ENCODE results near the gene TNFRSF6B. TPM values are rescaled to one million over a fixed set of nuclear protein-coding genes. Genes with fewer than 3 reads are reported as not detected.

Gene TNFRSF6B
- polyA plus RNA-seq, 1 of the 3 experiments (the other 2 are of a cell fraction) = 9.4 TPM

- Histone ChIP-seq H3K4me1 (ENCODE audit: control insufficient read depth in 1 of 2, insufficient read depth in 2 of 2, low read depth in 1 of 2, low read length in 1 of 2) (peaks cover 0 to 14% of the 10 kb centered on the region in 2 experiments; a peak in 1 of 4 replicates), H3K9me2 (no peaks in the 10 kb centered on the region), H3K4me2 (no peak overlapping the region), H2AFZ (ENCODE audit: low read depth) (no peak overlapping the region), H3K27me3 (ENCODE audit: insufficient read depth) (no peaks in the 10 kb centered on the region), H3K79me2 (ENCODE audit: insufficient read depth) (peaks cover 18% of the 10 kb centered on the region), H3K27ac (ENCODE audit: low read depth in 2 of 2, low read length in 1 of 2) (no peak overlapping the region), H3K4me3 (ENCODE audit: low read depth in 2 of 2, low read length in 1 of 2) (no peak overlapping the region), H3F3A (replicated peaks; ENCODE audit: insufficient read depth) (peaks cover 9% of the 10 kb centered on the region), H3K9ac (no peak overlapping the region), H3K36me3 (replicated peaks in 1 of 2; ENCODE audit: control insufficient read depth in 1 of 2, insufficient read depth in 2 of 2, low read length in 1 of 2) (peaks cover under 1 to 32% of the 10 kb centered on the region in 2 experiments), H4K20me1 (ENCODE audit: insufficient read depth) (peaks cover 13% of the 10 kb centered on the region), H3K9me3 (no peaks in the 10 kb centered on the region)
- POLR2A ChIA-PET = interaction anchor here (1.1 to 1.2 kb wide), 2 partner anchors 15 to 30 kb away, joined by 3 to 4 read pairs; partner anchors contain the start of genes ARFRP1 and ZGPAT
- whole genome bisulfite sequencing (ENCODE audit: low lambda C conversion rate) = 100% methylated on average over 2 of the region's 43 CpGs
- CTCF ChIA-PET = interaction anchor here (1.1 to 1.4 kb wide), 3 partner anchors 13 to 33 kb away, joined by 3 to 4 read pairs (median 4); partner anchors contain the start of genes ARFRP1 and ZGPAT
- TF ChIP-seq FOSL2 (IDR thresholded peaks at IDR 0.05; ENCODE audit: borderline replicate concordance, low read depth) (no peak), SMC3 (IDR thresholded peaks at IDR 0.05; ENCODE audit: low read depth, low read length) (no peak), TEAD4 (IDR thresholded peaks at IDR 0.05; ENCODE audit: borderline replicate concordance, insufficient read depth) (no peak)
- DNase-seq = no peak
These were observed 41.7 kb downstream of the TNFRSF6B start for GRCh38 chr20:63737945-63738686.

GRCh38 chr20:63738687-63739129, 42.3 kb downstream of the TNFRSF6B start:
- POLR2A ChIA-PET = interaction anchor here (1.1 to 1.2 kb wide), 2 partner anchors 16 to 31 kb away, joined by 3 to 4 read pairs; partner anchors contain the start of genes ARFRP1 and ZGPAT
- TF ChIP-seq RAD21 (IDR thresholded peaks at IDR 0.05; ENCODE audit: low read length) = no peak
- no peak for TF ChIP-seq TAF1 (IDR thresholded peaks at IDR 0.05; ENCODE audit: borderline replicate concordance, low read depth, low read length)
- no peak for TF ChIP-seq RXRA (IDR thresholded peaks at IDR 0.05; ENCODE audit: borderline replicate concordance, low read depth)
- no peak for TF ChIP-seq EP300 (IDR thresholded peaks at IDR 0.05; ENCODE audit: borderline replicate concordance in 1 of 2, low read depth in 1 of 2, low read length in 1 of 2)
- no peak for TF ChIP-seq SMC3 (IDR thresholded peaks at IDR 0.05; ENCODE audit: low read depth, low read length)
- TF ChIP-seq TCF12 (IDR thresholded peaks at IDR 0.05) = no peak
- no peak for TF ChIP-seq GABPA (IDR thresholded peaks at IDR 0.05; ENCODE audit: low read depth)
- TF ChIP-seq PBX3 (IDR thresholded peaks at IDR 0.05) = no peak
- no peak for TF ChIP-seq FOXM1 (IDR thresholded peaks at IDR 0.05; ENCODE audit: low read depth)
- Histone ChIP-seq H3K9me2 (no peaks in the 10 kb centered on the region), H3K27me3 (ENCODE audit: insufficient read depth) (no peaks in the 10 kb centered on the region), H3K9ac (no peak overlapping the region), H3K4me3 (ENCODE audit: low read depth in 2 of 2, low read length in 1 of 2) (no peak overlapping the region), H3K27ac (ENCODE audit: low read depth in 2 of 2, low read length in 1 of 2) (peak overlapping the region in 1 of 2 experiments; percentile 85; a peak in 2 of 4 replicates), H3K9me3 (no peaks in the 10 kb centered on the region), H3F3A (replicated peaks; ENCODE audit: insufficient read depth) (peaks cover 13% of the 10 kb centered on the region), H3K79me2 (ENCODE audit: insufficient read depth) (peaks cover 18% of the 10 kb centered on the region), H3K36me3 (replicated peaks in 1 of 2; ENCODE audit: control insufficient read depth in 1 of 2, insufficient read depth in 2 of 2, low read length in 1 of 2) (peaks cover 6 to 34% of the 10 kb centered on the region in 2 experiments), H4K20me1 (ENCODE audit: insufficient read depth) (peaks cover 16% of the 10 kb centered on the region), H3K4me1 (ENCODE audit: control insufficient read depth in 1 of 2, insufficient read depth in 2 of 2, low read depth in 1 of 2, low read length in 1 of 2) (peaks cover 0 to 14% of the 10 kb centered on the region in 2 experiments; a peak in 1 of 4 replicates), H3K4me2 (peak overlapping the region; percentile 65; the same call in 1 of the 2 replicates), H2AFZ (ENCODE audit: low read depth) (no peak overlapping the region)
- WGBS (ENCODE audit: low lambda C conversion rate) = 93% methylated on average over 3 of the region's 26 CpGs
- peak; percentile 78 for DNase-seq
- CTCF ChIA-PET = interaction anchor here (1.1 to 1.4 kb wide), 3 partner anchors 14 to 34 kb away, joined by 3 to 4 read pairs (median 4); partner anchors contain the start of genes ARFRP1 and ZGPAT

All from SK-N-SH (cell line).